Activated CD4-positive, alpha-beta memory T cell treated with anti-CD3 and anti-CD28 coated beads for 36 hours (primary cell): Measurements from ENCODE around the gene IKZF3. TPM values are rescaled to one million over a fixed set of nuclear protein-coding genes. Genes with fewer than 3 reads are reported as not detected.

Experiments
- CTCF ChIA-PET: fragments of 350-600 bp; sonication (Branson Sonifier 250); formaldehyde crosslinking; loops from one replicate; lab custom pipeline; 2021; ENCODE audit warnings: antibody characterized with exemption, inconsistent platforms; lab: Charles Lee
- POLR2A ChIA-PET: fragments of 350-600 bp; sonication (Branson Sonifier 250); formaldehyde crosslinking; loops from one replicate; lab custom pipeline; 2021; ENCODE audit warnings: antibody characterized with exemption; lab: Charles Lee
- DNase-seq: peaks from one replicate; pipeline ENCODE4 v3.0.0-alpha.2; 2020
- H3K27ac Mint-ChIP-seq: one replicate; pipeline ENCODE4 v1.8.0; 2021; ENCODE audit warnings: mixed read lengths
- H3K27me3 Mint-ChIP-seq: one replicate; pipeline ENCODE4 v1.8.0; 2021; ENCODE audit warnings: mixed read lengths
- H3K36me3 Mint-ChIP-seq: one replicate; pipeline ENCODE4 v1.8.0; 2021; ENCODE audit warnings: mixed read lengths
- H3K4me1 Mint-ChIP-seq: one replicate; pipeline ENCODE4 v1.8.0; 2021; ENCODE audit warnings: low read depth, mixed read lengths
- H3K4me3 Mint-ChIP-seq: one replicate; pipeline ENCODE4 v1.8.0; 2021; ENCODE audit warnings: mild to moderate bottlenecking, mixed read lengths
- H3K9me3 Mint-ChIP-seq: one replicate; pipeline ENCODE4 v1.8.0; 2021; ENCODE audit warnings: mixed read lengths
- intact Hi-C: fragments of 100-400 bp; cut with micrococcal nuclease; formaldehyde crosslinking; loops from one replicate; pipeline ENCODE4 v1.15.1; 2023
- microRNA-seq: library from miRNA; unstranded; fragments of <30 nt; microRNA quantifications from one replicate; pipeline ENCODE4 v1.2.0, GENCODE V29; 2022; ENCODE audit warnings: borderline number of aligned reads, borderline microRNAs expressed, borderline replicate concordance
- total RNA-seq, 2 experiments: library from RNA; stranded (reverse); gene quantifications; one replicate each; pipeline ENCODE4 v1.2.3, GENCODE V29; 2021

The IKZF3 gene
- total RNA-seq, 2 experiments from 2014 or later, result 51.2 to 52.0 TPM

DNA sequence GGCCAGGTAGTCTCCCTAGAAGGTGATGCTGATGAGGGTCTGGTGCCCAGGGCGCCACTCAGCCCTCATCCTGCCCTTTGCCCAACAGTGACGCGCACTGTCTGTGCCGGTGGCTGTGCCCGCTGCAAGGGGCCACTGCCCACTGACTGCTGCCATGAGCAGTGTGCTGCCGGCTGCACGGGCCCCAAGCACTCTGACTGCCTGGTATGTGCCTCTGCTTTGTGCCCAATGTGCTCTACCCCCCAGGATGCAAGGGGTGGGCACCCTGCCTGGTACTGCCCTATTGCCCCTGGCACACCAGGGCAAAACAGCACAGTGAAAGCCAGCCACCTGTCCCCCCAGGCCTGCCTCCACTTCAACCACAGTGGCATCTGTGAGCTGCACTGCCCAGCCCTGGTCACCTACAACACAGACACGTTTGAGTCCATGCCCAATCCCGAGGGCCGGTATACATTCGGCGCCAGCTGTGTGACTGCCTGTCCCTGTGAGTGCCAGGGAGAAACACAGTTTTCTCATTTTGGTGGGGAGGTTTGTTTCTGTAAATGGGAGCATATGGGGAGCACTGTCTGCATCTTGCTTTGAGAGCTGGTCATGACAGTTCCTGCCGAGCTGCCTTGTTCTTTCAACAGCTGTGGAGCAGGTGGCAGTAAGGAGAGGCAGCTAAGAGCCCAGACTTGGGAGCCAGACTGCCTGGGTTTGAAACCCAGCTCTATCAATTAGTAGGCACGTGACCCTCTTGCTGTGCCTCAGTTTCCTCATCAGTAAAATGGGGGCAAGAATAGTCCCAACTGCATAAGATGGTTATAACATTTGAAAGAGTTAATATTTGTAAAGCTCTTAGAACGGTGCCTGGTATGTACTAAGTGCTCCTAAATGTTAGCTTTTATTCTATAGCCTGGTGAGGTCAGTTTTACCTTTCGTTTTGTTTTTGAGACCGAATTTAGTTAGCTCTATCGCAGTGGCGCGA lies 153.8 kb downstream of the IKZF3 start:
- Mint-ChIP-seq H3K9me3 (no peaks in the 10 kb centered on the region), H3K36me3 (no peaks in the 10 kb centered on the region), H3K4me1 (peaks cover 9% of the 10 kb centered on the region), H3K4me3 (no peak overlapping the region), H3K27me3 (no peaks in the 10 kb centered on the region), H3K27ac (no peak overlapping the region)
- intact Hi-C loops, result no loop called here
- POLR2A ChIA-PET, result no interaction called here
- no peak for DNase-seq
- CTCF ChIA-PET, result interaction anchor here (1.1 to 1.3 kb wide), 2 partner anchors 20 to 56 kb away, joined by 3 read pairs; partner anchors contain the start of gene MIEN1

DNA sequence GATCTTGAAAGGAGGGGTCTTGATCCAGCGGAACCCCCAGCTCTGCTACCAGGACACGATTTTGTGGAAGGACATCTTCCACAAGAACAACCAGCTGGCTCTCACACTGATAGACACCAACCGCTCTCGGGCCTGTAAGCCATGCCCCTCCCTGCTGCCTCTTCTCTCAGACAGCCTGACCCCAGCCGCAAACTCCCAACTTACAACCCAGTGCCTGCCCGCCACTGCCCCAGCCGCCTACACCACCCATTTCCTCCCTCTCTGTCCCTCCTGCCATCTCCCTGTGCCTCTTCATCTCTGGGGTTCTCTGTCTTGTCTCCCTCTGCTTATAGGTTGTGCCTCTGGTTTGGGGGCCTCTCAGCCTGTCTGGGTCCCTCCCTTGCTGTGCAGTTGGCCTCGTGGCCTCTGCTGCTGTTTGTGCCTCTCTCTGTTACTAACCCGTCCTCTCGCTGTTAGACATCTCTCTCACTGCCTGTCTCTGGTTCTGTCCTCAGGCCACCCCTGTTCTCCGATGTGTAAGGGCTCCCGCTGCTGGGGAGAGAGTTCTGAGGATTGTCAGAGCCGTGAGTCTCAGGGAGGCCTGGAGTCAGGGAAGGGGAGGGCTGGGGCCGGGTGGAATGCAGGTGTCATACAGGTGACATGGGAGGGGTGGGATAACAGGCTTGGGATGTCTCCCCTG lies 154.7 kb downstream of the IKZF3 start:
- no peaks in the 10 kb centered on the region for H3K27me3 Mint-ChIP-seq
- POLR2A ChIA-PET, result no interaction called here
- H3K4me3 Mint-ChIP-seq, result no peak overlapping the region
- no peaks in the 10 kb centered on the region for H3K9me3 Mint-ChIP-seq
- peaks cover 9% of the 10 kb centered on the region for H3K4me1 Mint-ChIP-seq
- CTCF ChIA-PET, result interaction anchor here (1.3 kb wide), 1 partner anchor 21 kb away, joined by 4 read pairs; the partner anchor contains the start of gene MIEN1
- no peak for DNase-seq
- no peaks in the 10 kb centered on the region for H3K36me3 Mint-ChIP-seq
- intact Hi-C loops, result no loop called here
- no peak overlapping the region for H3K27ac Mint-ChIP-seq

Small RNA genes lying within 50 kb of the gene (microRNA-seq; reads per million reads assigned to microRNA genes)
- not detected for gene MIR4728

Other genes with a start within 250 kb of the IKZF3 start
- gene PPP1R1B, start 237.4 kb downstream of the IKZF3 start, total RNA-seq, result not detected
- 10 to 100 TPM; 53.6 to 60.3 TPM for gene STARD3, start 227.2 kb downstream of the IKZF3 start, total RNA-seq
- under 1 TPM; 0.80 to 0.90 TPM for gene TCAP, start 199.0 kb downstream of the IKZF3 start, total RNA-seq
- gene PNMT, start 195.9 kb downstream of the IKZF3 start, total RNA-seq, result not detected
- gene PGAP3, start 176.3 kb downstream of the IKZF3 start, total RNA-seq, result 1 to 10 TPM; 8.3 to 8.6 TPM
- gene ERBB2, start 164.2 kb downstream of the IKZF3 start, total RNA-seq, result 1 to 10 TPM; 5.9 to 6.3 TPM
- gene MIEN1, start 133.8 kb downstream of the IKZF3 start, total RNA-seq, result 10 to 100 TPM; 41.0 to 43.8 TPM
- 1 to 10 TPM in 1 of 2 experiments, under 1 TPM in 1; 0.34 to 1.2 TPM for gene GRB7, start 126.4 kb downstream of the IKZF3 start, total RNA-seq
- 1 to 10 TPM in 1 of 2 experiments, under 1 TPM in 1; 0.61 to 1.0 TPM for gene ZPBP2, start 3.9 kb upstream of the IKZF3 start, total RNA-seq
- gene GSDMB, start 54.3 kb upstream of the IKZF3 start, total RNA-seq, result 10 to 100 TPM; 26.4 to 30.2 TPM
- gene ORMDL3, start 63.3 kb upstream of the IKZF3 start, total RNA-seq, result 10 to 100 TPM; 53.7 to 58.3 TPM
- not detected for gene LRRC3C, start 63.4 kb upstream of the IKZF3 start, total RNA-seq
- under 1 TPM; 0.64 to 0.87 TPM for gene GSDMA, start 98.7 kb upstream of the IKZF3 start, total RNA-seq
- gene PSMD3, start 116.5 kb upstream of the IKZF3 start, total RNA-seq, result 100 to 1,000 TPM; 120 to 124 TPM
- gene CSF3, start 151.1 kb upstream of the IKZF3 start, total RNA-seq, result not detected
- 10 to 100 TPM; 89.2 to 99.9 TPM for gene MED24, start 190.1 kb upstream of the IKZF3 start, total RNA-seq
- 10 to 100 TPM; 12.5 to 13.4 TPM for gene THRA, start 198.7 kb upstream of the IKZF3 start, total RNA-seq
- 1 to 10 TPM; 6.7 to 7.3 TPM for gene NR1D1, start 236.3 kb upstream of the IKZF3 start, total RNA-seq